Neural cell (in vitro differentiated cells): ENCODE results near the gene TMEM140. TPM values are rescaled to one million over a fixed set of nuclear protein-coding genes. Genes with fewer than 3 reads are reported as not detected.

Experiments used
- H2AFZ ChIP-seq: fragments of 200-600, 300-800 bp; sonication (generic), shearing (Covaris generic); 2 replicates; pipeline ENCODE4 v1.6.0; 2014; ENCODE audit warnings: low read depth, mild to moderate bottlenecking, antibody characterized with exemption, low read length, moderate library complexity
- H3F3A ChIP-seq: fragments of 200-600 bp; shearing (Covaris generic); 2 replicates; pipeline ENCODE4 v1.6.1; 2016; ENCODE audit warnings: mild to moderate bottlenecking, moderate library complexity, mixed read lengths, antibody characterized with exemption, low read length; ENCODE audit not compliant: insufficient read depth, poor library complexity, severe bottlenecking
- H3K27ac ChIP-seq: fragments of 200-600, 300-800 bp; sonication (generic), shearing (Covaris generic); 2 replicates; pipeline ENCODE4 v1.5.1; 2014; ENCODE audit warnings: mild to moderate bottlenecking, low read length, moderate library complexity
- H3K27me3 ChIP-seq: fragments of 300-800, 200-600 bp; sonication (generic), shearing (Covaris generic); 2 replicates; pipeline ENCODE4 v1.6.0; 2014; ENCODE audit warnings: mild to moderate bottlenecking, low read depth, low read length, moderate library complexity; ENCODE audit not compliant: insufficient read depth
- H3K36me3 ChIP-seq: fragments of 300-800, 200-600 bp; sonication (generic), shearing (Covaris generic); 2 replicates; pipeline ENCODE4 v1.5.1; 2014; ENCODE audit warnings: mild to moderate bottlenecking, antibody characterized with exemption, low read length, moderate library complexity; ENCODE audit not compliant: insufficient read depth
- H3K4me2 ChIP-seq: fragments of 300-800, 200-600 bp; sonication (generic), shearing (Covaris generic); 2 replicates; pipeline ENCODE4 v1.6.0; 2014; ENCODE audit warnings: mild to moderate bottlenecking, low read length
- H3K4me3 ChIP-seq: fragments of 300-800, 200-600 bp; sonication (generic), shearing (Covaris generic); 2 replicates; pipeline ENCODE4 v1.5.1; 2014; ENCODE audit warnings: mild to moderate bottlenecking, low read length, moderate library complexity
- H3K79me2 ChIP-seq: fragments of 200-600 bp; shearing (Covaris generic); replicated peaks from 2 replicates; pipeline ENCODE4 v1.6.0; 2014; ENCODE audit warnings: mild to moderate bottlenecking, low read length, moderate library complexity; ENCODE audit not compliant: insufficient read depth
- H3K9ac ChIP-seq: fragments of 300-800, 200-600 bp; sonication (generic), shearing (Covaris generic); 2 replicates; pipeline ENCODE4 v1.6.1; 2016; ENCODE audit warnings: mild to moderate bottlenecking, low read length, mixed read lengths
- H3K9me2 ChIP-seq: fragments of 200-600 bp; shearing (Covaris generic); 2 replicates; pipeline ENCODE4 v1.6.1; 2016; ENCODE audit warnings: mild to moderate bottlenecking, low read length, mixed read lengths; ENCODE audit not compliant: insufficient read depth
- H3K9me3 ChIP-seq: fragments of 200-600, 300-800 bp; sonication (generic), shearing (Covaris generic); 2 replicates; pipeline ENCODE4 v1.6.1; 2016; ENCODE audit warnings: mild to moderate bottlenecking, mixed run types, low read length, moderate library complexity, mixed read lengths
- H4K20me1 ChIP-seq: fragments of 200-600 bp; shearing (Covaris generic); 2 replicates; pipeline ENCODE4 v1.6.1; 2016; ENCODE audit warnings: mild to moderate bottlenecking, mixed run types; ENCODE audit not compliant: insufficient read depth
- EP300 ChIP-seq: fragments of 450-650 bp; conservative IDR thresholded peaks from 2 replicates; pipeline ENCODE4 v1.6.1; 2014; ENCODE audit warnings: antibody characterized with exemption, mild to moderate bottlenecking, moderate library complexity; ENCODE audit not compliant: poor library complexity, severe bottlenecking
- EZH2 ChIP-seq: fragments of 200-600, 300-800 bp; shearing (Covaris generic), sonication (generic); IDR thresholded peaks from 2 replicates; pipeline ENCODE4 v1.6.1; 2014; ENCODE audit warnings: antibody characterized with exemption, low read length, borderline replicate concordance, mild to moderate bottlenecking; ENCODE audit not compliant: insufficient read depth, poor library complexity, severe bottlenecking
- MXI1 ChIP-seq: fragments of 450-650 bp; conservative IDR thresholded peaks from 2 replicates; pipeline ENCODE4 v1.6.1; 2014; ENCODE audit warnings: antibody characterized with exemption, mild to moderate bottlenecking; ENCODE audit not compliant: poor library complexity, severe bottlenecking
- POLR2AphosphoS5 ChIP-seq: IDR thresholded peaks from 2 replicates; pipeline ENCODE4 v1.6.1; 2012
- RAD21 ChIP-seq: fragments of 450-650 bp; conservative IDR thresholded peaks from 2 replicates; pipeline ENCODE4 v1.6.1; 2014; ENCODE audit warnings: antibody characterized with exemption, mild to moderate bottlenecking, moderate library complexity
- SMC3 ChIP-seq: fragments of 450-650 bp; conservative IDR thresholded peaks from 2 replicates; pipeline ENCODE4 v1.6.1; 2014; ENCODE audit warnings: antibody characterized with exemption, mild to moderate bottlenecking, moderate library complexity; ENCODE audit not compliant: poor library complexity
- TAF1 ChIP-seq: IDR thresholded peaks from 2 replicates; pipeline ENCODE4 v1.6.1; 2012; ENCODE audit warnings: low read depth
- polyA plus RNA-seq: library from polyadenylated mRNA; depleted of rRNA; stranded (reverse); fragments of >200 nt; gene quantifications from 2 replicates; pipeline ENCODE4 v1.2.3, GENCODE V29; 2014
- TF ChIP-seq, protein P1 (sequence below): fragments of 450-650 bp; IDR thresholded peaks from 2 replicates; pipeline ENCODE4 v1.5.1; 2014; ENCODE audit warnings: antibody characterized with exemption, mild to moderate bottlenecking, moderate library complexity; ENCODE audit not compliant: poor library complexity, severe bottlenecking

Gene TMEM140
- polyA plus RNA-seq, 1 donor from 2014 or later: 0.15 TPM

DNA sequence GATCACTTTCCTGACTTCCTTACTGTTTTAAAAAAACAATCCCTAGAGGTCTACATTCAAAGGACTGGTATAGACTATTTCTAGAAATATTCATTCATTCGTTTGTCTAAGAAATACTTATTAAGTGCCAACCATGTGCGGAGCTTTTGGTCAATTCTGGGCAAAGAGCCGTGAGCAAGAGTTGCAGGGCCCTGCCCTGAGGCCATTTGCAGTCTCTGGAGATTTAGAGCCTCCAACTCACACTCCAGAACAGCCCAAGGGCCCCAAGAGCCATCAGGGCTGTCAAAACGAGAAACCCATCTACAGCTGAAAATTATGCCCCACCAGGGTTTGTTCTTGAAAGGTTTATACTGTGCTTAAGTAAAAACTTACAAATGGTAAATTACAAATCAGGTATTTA is 47.3 kb downstream of the TMEM140 start:
- Histone ChIP-seq H3K4me2 (no peak overlapping the region), H3K36me3 (no peaks in the 10 kb centered on the region), H4K20me1 (no peaks in the 10 kb centered on the region), H3K9ac (no peak overlapping the region), H3K9me2 (no peaks in the 10 kb centered on the region), H2AFZ (no peak overlapping the region), H3K27me3 (no peaks in the 10 kb centered on the region), H3K79me2 (no peaks in the 10 kb centered on the region), H3K4me3 (no peak overlapping the region), H3K27ac (no peak overlapping the region), H3F3A (no peaks in the 10 kb centered on the region), H3K9me3 (no peaks in the 10 kb centered on the region)
- TF ChIP-seq SMC3 (no peak), TAF1 (no peak), MXI1 (no peak), EP300 (no peak), EZH2 (no peak), POLR2AphosphoS5 (no peak)

DNA sequence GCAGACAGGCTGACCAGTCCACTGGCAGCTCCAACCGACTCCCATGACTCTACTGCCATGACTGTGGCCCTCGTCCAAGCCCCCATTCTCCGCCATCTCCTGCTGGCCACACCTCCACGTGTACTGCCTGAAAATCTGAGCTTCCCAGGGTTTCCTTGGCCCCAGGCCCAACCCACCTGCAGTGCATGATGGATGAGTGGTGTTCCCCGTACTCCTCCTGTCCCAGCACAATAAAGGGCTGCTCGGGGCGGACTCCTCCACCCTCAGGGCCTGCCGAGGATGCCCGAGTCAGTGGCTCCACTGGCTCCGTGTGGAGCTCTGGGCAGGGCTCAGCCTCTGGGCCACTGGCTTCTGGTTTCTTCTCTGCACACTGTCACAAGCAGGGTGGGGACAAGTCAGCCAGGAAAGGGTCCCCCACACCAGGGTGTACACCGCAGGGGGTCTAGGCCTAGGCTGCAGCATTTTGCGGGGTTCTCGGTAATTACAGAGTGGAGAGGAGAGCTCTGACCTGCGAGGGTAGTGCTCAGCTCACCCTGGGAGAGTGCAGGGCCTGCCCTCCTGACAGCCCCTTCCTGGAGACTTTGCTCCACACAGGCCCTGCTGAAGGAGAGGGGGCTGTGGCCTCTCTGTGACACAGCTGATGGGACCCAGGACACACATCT is 48.2 kb downstream of the TMEM140 start:
- no peaks in the 10 kb centered on the region for H3K9me2 ChIP-seq
- H3K27me3 ChIP-seq: no peaks in the 10 kb centered on the region
- no peaks in the 10 kb centered on the region for H3K9me3 ChIP-seq
- no peak overlapping the region for H3K9ac ChIP-seq
- H3F3A ChIP-seq: no peaks in the 10 kb centered on the region
- H3K4me3 ChIP-seq: no peak overlapping the region
- H3K4me2 ChIP-seq: no peak overlapping the region
- no peaks in the 10 kb centered on the region for H3K79me2 ChIP-seq
- H3K27ac ChIP-seq: no peak overlapping the region
- no peaks in the 10 kb centered on the region for H4K20me1 ChIP-seq
- H3K36me3 ChIP-seq: no peaks in the 10 kb centered on the region
- TF ChIP-seq TAF1 (no peak), RAD21 (no peak)
- TF ChIP-seq, protein P1, sequence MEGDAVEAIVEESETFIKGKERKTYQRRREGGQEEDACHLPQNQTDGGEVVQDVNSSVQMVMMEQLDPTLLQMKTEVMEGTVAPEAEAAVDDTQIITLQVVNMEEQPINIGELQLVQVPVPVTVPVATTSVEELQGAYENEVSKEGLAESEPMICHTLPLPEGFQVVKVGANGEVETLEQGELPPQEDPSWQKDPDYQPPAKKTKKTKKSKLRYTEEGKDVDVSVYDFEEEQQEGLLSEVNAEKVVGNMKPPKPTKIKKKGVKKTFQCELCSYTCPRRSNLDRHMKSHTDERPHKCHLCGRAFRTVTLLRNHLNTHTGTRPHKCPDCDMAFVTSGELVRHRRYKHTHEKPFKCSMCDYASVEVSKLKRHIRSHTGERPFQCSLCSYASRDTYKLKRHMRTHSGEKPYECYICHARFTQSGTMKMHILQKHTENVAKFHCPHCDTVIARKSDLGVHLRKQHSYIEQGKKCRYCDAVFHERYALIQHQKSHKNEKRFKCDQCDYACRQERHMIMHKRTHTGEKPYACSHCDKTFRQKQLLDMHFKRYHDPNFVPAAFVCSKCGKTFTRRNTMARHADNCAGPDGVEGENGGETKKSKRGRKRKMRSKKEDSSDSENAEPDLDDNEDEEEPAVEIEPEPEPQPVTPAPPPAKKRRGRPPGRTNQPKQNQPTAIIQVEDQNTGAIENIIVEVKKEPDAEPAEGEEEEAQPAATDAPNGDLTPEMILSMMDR: no peak
- H2AFZ ChIP-seq: no peak overlapping the region

DNA sequence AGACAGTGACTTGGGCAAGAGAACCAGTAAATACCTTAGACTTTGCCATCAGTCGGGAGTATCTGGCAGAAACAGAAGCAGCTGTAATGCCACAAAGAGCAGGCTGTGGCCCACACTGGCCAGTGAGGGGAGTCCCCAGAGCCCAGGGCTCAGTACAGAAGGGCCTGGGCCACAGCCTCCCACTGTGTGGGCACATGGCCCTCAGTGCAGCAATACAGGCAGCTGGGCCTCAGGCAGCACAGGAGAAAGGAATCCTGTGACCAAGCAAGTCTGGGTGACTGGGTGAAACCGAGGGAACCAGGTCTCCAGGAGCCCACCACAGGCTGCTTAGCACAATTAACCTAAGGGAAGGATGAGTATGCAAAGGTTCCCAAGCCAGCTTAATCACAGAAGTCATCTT is 49.5 kb downstream of the TMEM140 start:
- Histone ChIP-seq H3K9me2 (no peaks in the 10 kb centered on the region), H4K20me1 (no peaks in the 10 kb centered on the region), H3K9me3 (no peaks in the 10 kb centered on the region), H3K79me2 (no peaks in the 10 kb centered on the region), H3K9ac (no peak overlapping the region), H2AFZ (no peak overlapping the region), H3K27me3 (no peaks in the 10 kb centered on the region), H3K27ac (no peak overlapping the region), H3K4me2 (no peak overlapping the region), H3K4me3 (no peak overlapping the region), H3F3A (no peaks in the 10 kb centered on the region), H3K36me3 (no peaks in the 10 kb centered on the region)
- TF ChIP-seq EP300 (no peak), POLR2AphosphoS5 (no peak), MXI1 (no peak)
